Heart left ventricle (tissue), 16 donors: ENCODE data around the gene CEP250. TPM values are rescaled to one million over a fixed set of nuclear protein-coding genes. Genes with fewer than 3 reads are reported as not detected.
"Not testable (repeated sequence)": the region's sequence is repeated elsewhere in the genome, so short reads cannot be mapped to it uniquely, and the experiment has no call there.

Source experiments
- ATAC-seq, 4 donors: fragments of 200-7000 bp; cut with Tn5 transposase; one replicate each; pipeline ENCODE4 v1.9.1; 2020 to 2022; ENCODE audit warnings: moderate library complexity in 4 of 4, mild to moderate bottlenecking in 3 of 4, moderate number of reproducible peaks in 1 of 4
- DNase-seq, 5 donors: peaks; one replicate each; pipeline ENCODE4 v3.0.0-alpha.2; 2020
- H3K27ac ChIP-seq, 12 donors: fragments of 200-600 bp; sonication (generic) in 4 of 12; one replicate each; pipeline versions ENCODE4 v1.5.0 to v1.8.0; 2016 to 2022; ENCODE audit warnings: mild to moderate bottlenecking in 2 of 12
- H3K27me3 ChIP-seq, 9 donors: fragments of 200-600 bp; sonication (generic) in 2 of 9; one replicate each; pipeline versions ENCODE4 v1.5.1 to v1.8.0; 2016 to 2022; ENCODE audit warnings: mild to moderate bottlenecking in 3 of 9
- H3K36me3 ChIP-seq, 9 donors: fragments of 200-600 bp; sonication (generic) in 2 of 9; one replicate each; pipeline versions ENCODE4 v1.5.0 to v1.8.0; 2018 to 2022; ENCODE audit warnings: mild to moderate bottlenecking in 2 of 9
- H3K4me1 ChIP-seq, 12 donors: fragments of 200-600 bp; sonication (generic) in 4 of 12; one replicate each; pipeline versions ENCODE4 v1.5.0 to v1.8.0; 2016 to 2022; ENCODE audit warnings: mild to moderate bottlenecking in 3 of 12
- H3K4me3 ChIP-seq, 12 donors: fragments of 200-600 bp; sonication (generic) in 4 of 12; one replicate each; pipeline versions ENCODE4 v1.5.0 to v1.8.0; 2017 to 2022; ENCODE audit warnings: mild to moderate bottlenecking in 9 of 12, moderate library complexity in 4 of 12
- H3K9me3 ChIP-seq, 12 donors: fragments of 200-600 bp; sonication (generic) in 4 of 12; one replicate each; pipeline versions ENCODE4 v1.5.0 to v1.8.0; 2016 to 2022; ENCODE audit warnings: mild to moderate bottlenecking in 1 of 12
- CTCF ChIP-seq, 12 donors: fragments of 200-600 bp; sonication (generic) in 4 of 12; IDR thresholded peaks; one replicate each; pipeline versions ENCODE4 v1.5.0 to v1.8.0; 2018 to 2022; ENCODE audit warnings: antibody characterized with exemption in 12 of 12, mild to moderate bottlenecking in 5 of 12
- POLR2A ChIP-seq, 2 donors: fragments of 450-650 bp; IDR thresholded peaks; one replicate each; pipeline ENCODE4 v1.6.1; 2017; ENCODE audit warnings: antibody characterized with exemption in 2 of 2, mild to moderate bottlenecking in 2 of 2, moderate library complexity in 2 of 2
- WGBS, 4 donors: extraction: QIAGEN DNeasy Blood & Tissue Kit in 2 of 4; methylation state at CpG; one replicate each; pipeline versions ENCODE4 v1.1.5 to v1.1.7; 2013 to 2018; 5-methylcytosine and 5-hydroxymethylcytosine counted together
- intact Hi-C, 10 donors: fragments of 100-400 bp; cut with DNase I; formaldehyde crosslinking; loops; one replicate each; pipeline versions ENCODE4 v1.11.1 to v1.14.2; 2022
- polyA plus RNA-seq, 2 donors: library from polyadenylated mRNA; stranded (reverse); fragments of 200-250 nt; gene quantifications; one replicate each; pipeline ENCODE4 v1.2.3, GENCODE V29; 2013
- total RNA-seq, 9 donors: library from RNA; depleted of rRNA in 2 of 9; stranded (reverse); fragments of >200 nt in 2 of 9; fragmentation: NEBNext Ultra II Directional in 3 of 9; extraction: Animal tissue kit (Norgen Biotek cat#: 25700) in 3 of 9; gene quantifications; one replicate each; pipeline versions ENCODE4 v1.1.0 to v1.2.4, GENCODE V29; 2016 to 2023
- donor health status: ischemic (EF 13 %, LVEDD 7.1; RV severe dilation, severe dysfunction).
- donor health status: healthy with polysubstance abuse.
- donor health status: DM: no; HTN: yes; CAD: no.
- donor health status: DM: no; HTN: no; CAD: no.
- donor health status: ischemic (EF 25% LVEDD 6.9; RV normal size, moderate dysfunction).
- donor health status: ischemic (EF 25% LVEDD 5.7; RV mildly dilated, moderate dysfunction).
- donor health status: healthy.
- donor health status: DM: yes; HTN: yes; CAD: no.
- donor health status: ischemic (EF 35%, LVEDD 5.7; RV mildly dilated, moderate dysfunction).
- donor health status: nonischemic (EF 11% LVEDD 7.7; RV severe dilation, severe dysfunction).
- donor health status: DM: yes; HTN: yes; CAD: no.
- donor health status: PGD.
- donor health status: ischemic (EF 29% LVEDD 5.4; RV normal size, mild dysfunction).
- donor health status: nonischemic (EF 23%, LVEDD 6.1; RV moderate dilation, normal function).

Gene CEP250
- total and polyA plus RNA-seq, 11 donors, result 11.4 to 21.4 (median 14.9) TPM

DNA sequence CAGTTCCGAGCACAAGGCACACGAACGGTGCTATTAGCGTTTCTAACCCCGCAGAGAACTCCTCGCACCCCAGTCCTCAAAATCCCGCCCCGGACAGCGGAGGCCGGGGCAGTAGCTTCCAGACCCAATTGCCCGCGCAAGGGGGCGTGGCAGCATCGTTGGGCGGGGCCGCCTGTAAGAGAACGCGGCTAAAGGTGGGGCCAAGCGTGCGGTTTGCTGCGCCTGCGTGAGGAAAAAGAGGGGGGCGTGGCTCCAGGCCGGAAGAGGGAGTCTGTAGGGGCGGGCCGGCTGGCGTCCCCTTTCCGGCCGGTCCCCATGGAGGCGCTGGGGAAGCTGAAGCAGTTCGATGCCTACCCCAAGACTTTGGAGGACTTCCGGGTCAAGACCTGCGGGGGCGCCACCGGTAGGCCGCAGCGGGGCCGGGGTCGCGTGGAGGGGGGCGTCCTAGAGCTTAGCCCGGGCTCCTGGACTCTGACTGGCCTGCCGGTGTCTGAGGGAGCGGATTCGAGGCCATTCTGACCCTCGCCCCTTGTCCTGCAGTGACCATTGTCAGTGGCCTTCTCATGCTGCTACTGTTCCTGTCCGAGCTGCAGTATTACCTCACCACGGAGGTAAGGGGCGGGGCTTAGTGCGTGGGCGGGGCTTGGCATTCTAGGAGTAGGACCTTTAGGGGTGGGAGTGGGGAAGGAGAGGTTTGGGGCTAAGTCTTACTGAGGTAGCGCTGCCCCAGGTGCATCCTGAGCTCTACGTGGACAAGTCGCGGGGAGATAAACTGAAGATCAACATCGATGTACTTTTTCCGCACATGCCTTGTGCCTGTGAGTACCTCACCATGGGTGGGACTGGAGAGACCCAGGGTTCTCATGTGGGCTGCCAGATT is 86.6 kb downstream of the CEP250 start, which contains the start of gene ERGIC3:
ERGIC3 (plus strand) TSS at position 296 of the 880 bp plus-strand sequence; CDS start at position 316, 20 bp downstream.
- ATAC-seq (peak; percentile 98 to 100 (median 100)), DNase-seq (peak; percentile 97 to 98 (median 98))
- TF ChIP-seq POLR2A (IDR thresholded peaks at IDR 0.05) (peak in 1 of 2 donors; percentile 63), CTCF (IDR thresholded peaks at IDR 0.05) (peak in 5 of 12 donors; percentile 10 to 42 (median 18))
- no peaks in the 10 kb centered on the region for H3K9me3 ChIP-seq
- peak within 1 kb of the TSS; percentile 64 to 96 (median 88) for H3K4me3 ChIP-seq
- WGBS, 4 donors, result 4 to 11% (median 6%) methylated on average over 25 to 57 of the region's 57 CpGs
- peak within 1 kb of the TSS in 11 of 12 donors; percentile 23 to 83 (median 74) for H3K27ac ChIP-seq
- H3K36me3 ChIP-seq, result peaks cover 0 to 40% (median 15%) of the 10 kb centered on the region in 9 donors
- no peaks in the 10 kb centered on the region for H3K27me3 ChIP-seq
- intact Hi-C loops, result loop anchor here in 2 of 10 donors (5.0 to 10.0 kb wide), 2 partner anchors 75 to 123 kb away; partner anchors contain the start of genes CPNE1 (in 1 of the 2), RBM12 (in 1 of the 2) and SPAG4 (in 1 of the 2)
- H3K4me1 ChIP-seq, result peaks cover 0 to 18% (median 12%) of the 10 kb centered on the region in 12 donors

DNA sequence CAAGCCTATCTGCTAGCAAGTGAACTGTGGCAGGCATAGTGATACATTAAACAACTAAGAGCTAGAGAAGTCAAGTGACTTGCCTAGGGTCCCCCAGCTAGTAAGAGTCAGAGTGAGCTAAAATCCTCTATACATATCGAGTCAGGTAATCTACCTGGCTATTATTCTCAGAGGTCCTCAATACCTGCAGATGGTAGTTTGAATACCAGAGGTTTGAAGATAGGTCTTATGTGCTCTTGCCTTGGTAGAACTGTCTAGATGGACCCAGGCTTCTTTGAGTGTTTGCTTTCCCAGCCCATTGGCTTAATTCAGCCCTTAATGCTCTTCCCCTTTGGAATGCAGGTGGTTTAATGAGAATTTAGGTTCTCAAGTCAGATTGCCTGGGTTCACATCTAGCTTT is 87.6 kb downstream of the CEP250 start:
- WGBS, 4 donors, result 91 to 98% (median 94%) methylated on average over 1 of the region's 1 CpG
- intact Hi-C loops, result loop anchor here in 2 of 10 donors (5.0 to 10.0 kb wide), 2 partner anchors 74 to 122 kb away; partner anchors contain the start of genes CPNE1 (in 1 of the 2), RBM12 (in 1 of the 2) and SPAG4 (in 1 of the 2)
- Histone ChIP-seq H3K27me3 (no peaks in the 10 kb centered on the region), H3K9me3 (no peaks in the 10 kb centered on the region), H3K36me3 (peaks cover 0 to 49% (median 25%) of the 10 kb centered on the region in 9 donors), H3K4me1 (peaks cover 0 to 18% (median 12%) of the 10 kb centered on the region in 12 donors), H3K4me3 (no peak overlapping the region), H3K27ac (no peak overlapping the region)
- TF ChIP-seq POLR2A (IDR thresholded peaks at IDR 0.05) (no peak), CTCF (IDR thresholded peaks at IDR 0.05) (no peak)
- ATAC-seq (no peak), DNase-seq (no peak)

GRCh38 chr20:35544436-35544835 is 89.0 kb downstream of the CEP250 start:
- intact Hi-C loops, result loop anchor here in 2 of 10 donors (5.0 to 10.0 kb wide), 2 partner anchors 73 to 120 kb away; partner anchors contain the start of genes CPNE1 (in 1 of the 2), RBM12 (in 1 of the 2) and SPAG4 (in 1 of the 2)
- peaks cover 0 to 64% (median 39%) of the 10 kb centered on the region in 9 donors for H3K36me3 ChIP-seq
- H3K4me3 ChIP-seq, result no peak overlapping the region
- peaks cover 0 to 18% (median 12%) of the 10 kb centered on the region in 12 donors for H3K4me1 ChIP-seq
- no peaks in the 10 kb centered on the region for H3K27me3 ChIP-seq
- no peaks in the 10 kb centered on the region for H3K9me3 ChIP-seq
- 92 to 97% (median 95%) methylated on average over 16 of the region's 16 CpGs for WGBS, 4 donors
- no peak overlapping the region for H3K27ac ChIP-seq
- ATAC-seq (no peak), DNase-seq (no peak)
- TF ChIP-seq CTCF (IDR thresholded peaks at IDR 0.05) (no peak), POLR2A (IDR thresholded peaks at IDR 0.05) (no peak)

DNA sequence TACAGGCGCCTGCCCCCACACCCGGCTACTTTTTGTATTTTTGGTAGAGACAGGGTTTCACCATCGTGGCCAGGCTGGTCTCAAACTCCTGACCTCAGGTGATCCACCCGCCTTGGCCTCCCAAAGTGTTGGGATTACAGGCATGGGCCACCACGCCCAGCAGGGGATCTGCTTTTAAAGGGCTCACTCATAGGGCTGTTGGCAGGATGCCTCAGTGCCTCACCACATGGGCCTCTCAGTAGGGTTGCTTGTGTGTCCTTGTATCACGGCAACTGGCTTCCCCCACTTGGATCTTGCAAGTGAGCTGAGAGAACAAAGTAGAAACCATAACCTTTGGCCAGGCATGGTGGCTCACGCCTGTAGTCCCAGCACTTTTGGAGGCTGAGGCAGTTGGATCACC is 89.5 kb downstream of the CEP250 start:
- H3K9me3 ChIP-seq, H3K27me3 ChIP-seq, DNase-seq, H3K27ac ChIP-seq, H3K4me3 ChIP-seq, ATAC-seq: not testable (repeated sequence)
- Histone ChIP-seq H3K36me3 (peaks cover 0 to 69% (median 43%) of the 10 kb centered on the region in 9 donors), H3K4me1 (peaks cover 0 to 17% (median 12%) of the 10 kb centered on the region in 12 donors)
- WGBS, 4 donors, result 77 to 94% (median 92%) methylated on average over 7 of the region's 7 CpGs
- intact Hi-C loops, result loop anchor here in 2 of 10 donors (5.0 to 10.0 kb wide), 2 partner anchors 72 to 120 kb away; partner anchors contain the start of genes CPNE1 (in 1 of the 2), RBM12 (in 1 of the 2) and SPAG4 (in 1 of the 2)
